ENCODE measurements around the gene OR10K1.

OR10K1 gene

DNA sequence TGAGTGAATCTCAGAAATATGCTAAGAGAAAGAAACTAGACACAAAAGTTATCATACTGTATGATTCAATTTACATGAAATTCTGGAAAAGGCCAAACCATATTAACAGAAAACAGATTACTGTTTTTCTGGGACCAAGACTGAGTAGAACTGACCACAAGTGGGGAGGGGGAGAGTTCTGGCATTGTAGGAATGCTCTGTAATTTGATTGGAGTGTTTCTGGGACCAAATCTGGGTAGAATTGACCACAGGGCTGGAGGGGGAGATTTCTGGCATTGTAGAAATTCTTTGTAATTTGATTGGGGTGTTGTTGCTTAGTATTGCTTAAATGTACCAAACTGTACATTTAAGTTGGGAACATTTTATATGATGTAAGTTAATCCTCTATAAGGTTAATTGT, 3.4 kb upstream of the OR10K1 start:
- Histone ChIP-seq H3K36me3 (no peaks in the 10 kb centered on the region), H3K4me1 (ENCODE audit: control insufficient read depth in 1 of 2, insufficient read depth in 1 of 2, low read depth in 1 of 2, low read length in 1 of 2) (no peaks in the 10 kb centered on the region), H3K27me3 (peaks cover 7% of the 10 kb centered on the region), H3K9me3 (no peaks in the 10 kb centered on the region), H3K27ac (no peak overlapping the region), H3K4me3 (ENCODE audit: low read depth in 1 of 2, low read length in 1 of 2) (no peak overlapping the region)
- TF ChIP-seq, protein P1, sequence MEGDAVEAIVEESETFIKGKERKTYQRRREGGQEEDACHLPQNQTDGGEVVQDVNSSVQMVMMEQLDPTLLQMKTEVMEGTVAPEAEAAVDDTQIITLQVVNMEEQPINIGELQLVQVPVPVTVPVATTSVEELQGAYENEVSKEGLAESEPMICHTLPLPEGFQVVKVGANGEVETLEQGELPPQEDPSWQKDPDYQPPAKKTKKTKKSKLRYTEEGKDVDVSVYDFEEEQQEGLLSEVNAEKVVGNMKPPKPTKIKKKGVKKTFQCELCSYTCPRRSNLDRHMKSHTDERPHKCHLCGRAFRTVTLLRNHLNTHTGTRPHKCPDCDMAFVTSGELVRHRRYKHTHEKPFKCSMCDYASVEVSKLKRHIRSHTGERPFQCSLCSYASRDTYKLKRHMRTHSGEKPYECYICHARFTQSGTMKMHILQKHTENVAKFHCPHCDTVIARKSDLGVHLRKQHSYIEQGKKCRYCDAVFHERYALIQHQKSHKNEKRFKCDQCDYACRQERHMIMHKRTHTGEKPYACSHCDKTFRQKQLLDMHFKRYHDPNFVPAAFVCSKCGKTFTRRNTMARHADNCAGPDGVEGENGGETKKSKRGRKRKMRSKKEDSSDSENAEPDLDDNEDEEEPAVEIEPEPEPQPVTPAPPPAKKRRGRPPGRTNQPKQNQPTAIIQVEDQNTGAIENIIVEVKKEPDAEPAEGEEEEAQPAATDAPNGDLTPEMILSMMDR (IDR thresholded peaks at IDR 0.05): no peak

- no peak within 1 kb of the TSS for H3K27ac ChIP-seq
- no peak within 1 kb of the TSS for H3K4me3 ChIP-seq (ENCODE audit: low read depth in 1 of 2, low read length in 1 of 2)
- H3K9me3 ChIP-seq: no peaks in the 10 kb centered on the region
- H3K27me3 ChIP-seq: no peaks in the 10 kb centered on the region
- H3K4me1 ChIP-seq (ENCODE audit: control insufficient read depth in 1 of 2, insufficient read depth in 1 of 2, low read depth in 1 of 2, low read length in 1 of 2): no peaks in the 10 kb centered on the region
- TF ChIP-seq, protein P1 (IDR thresholded peaks at IDR 0.05): no peak
- H3K36me3 ChIP-seq: no peaks in the 10 kb centered on the region
Measured at GRCh38 chr1:158471920-158472319, 10.3 kb downstream of the OR10K1 start, which contains the start of gene OR10R2. Gene OR10R2 (plus strand): TSS chr1:158472220. CDS start chr1:158472326, 106 bp downstream.

- no peaks in the 10 kb centered on the region for H3K36me3 ChIP-seq
- H3K27me3 ChIP-seq: no peaks in the 10 kb centered on the region
- TF ChIP-seq, protein P1 (IDR thresholded peaks at IDR 0.05): no peak
- no peak overlapping the region for H3K4me3 ChIP-seq (ENCODE audit: low read depth in 1 of 2, low read length in 1 of 2)
- no peaks in the 10 kb centered on the region for H3K4me1 ChIP-seq (ENCODE audit: control insufficient read depth in 1 of 2, insufficient read depth in 1 of 2, low read depth in 1 of 2, low read length in 1 of 2)
- H3K27ac ChIP-seq: no peak overlapping the region
- no peaks in the 10 kb centered on the region for H3K9me3 ChIP-seq
Measured at GRCh38 chr1:158485455-158485854, 23.8 kb downstream of the OR10K1 start.

- Histone ChIP-seq H3K27me3 (no peaks in the 10 kb centered on the region), H3K27ac (no peak overlapping the region), H3K4me3 (ENCODE audit: low read depth in 1 of 2, low read length in 1 of 2) (no peak overlapping the region), H3K9me3 (no peaks in the 10 kb centered on the region), H3K36me3 (no peaks in the 10 kb centered on the region), H3K4me1 (ENCODE audit: control insufficient read depth in 1 of 2, insufficient read depth in 1 of 2, low read depth in 1 of 2, low read length in 1 of 2) (no peaks in the 10 kb centered on the region)
- TF ChIP-seq, protein P1 (IDR thresholded peaks at IDR 0.05): no peak
Measured at GRCh38 chr1:158491316-158491715, 29.7 kb downstream of the OR10K1 start.

GRCh38 chr1:158493054-158493453, 31.4 kb downstream of the OR10K1 start:
- H3K4me1 ChIP-seq (ENCODE audit: control insufficient read depth in 1 of 2, insufficient read depth in 1 of 2, low read depth in 1 of 2, low read length in 1 of 2): no peaks in the 10 kb centered on the region
- H3K27me3 ChIP-seq: peaks cover 7% of the 10 kb centered on the region
- TF ChIP-seq, protein P1 (IDR thresholded peaks at IDR 0.05): no peak
- H3K4me3 ChIP-seq (ENCODE audit: low read depth in 1 of 2, low read length in 1 of 2): no peak overlapping the region
- no peaks in the 10 kb centered on the region for H3K36me3 ChIP-seq
- no peak overlapping the region for H3K27ac ChIP-seq
- H3K9me3 ChIP-seq: no peaks in the 10 kb centered on the region

- Histone ChIP-seq H3K27me3 (peaks cover 20% of the 10 kb centered on the region), H3K4me1 (ENCODE audit: control insufficient read depth in 1 of 2, insufficient read depth in 1 of 2, low read depth in 1 of 2, low read length in 1 of 2) (no peaks in the 10 kb centered on the region), H3K4me3 (ENCODE audit: low read depth in 1 of 2, low read length in 1 of 2) (no peak overlapping the region), H3K36me3 (no peaks in the 10 kb centered on the region), H3K9me3 (no peaks in the 10 kb centered on the region), H3K27ac (no peak overlapping the region)
- TF ChIP-seq, protein P1 (IDR thresholded peaks at IDR 0.05): no peak
Measured at GRCh38 chr1:158494796-158495195, 33.2 kb downstream of the OR10K1 start.
